ENCODE measurements around the gene LRRTM4. TPM values are rescaled to one million over a fixed set of nuclear protein-coding genes. Genes with fewer than 3 reads are reported as not detected.

The LRRTM4 gene
- not detected in 2 replicates for total RNA-seq

DNA sequence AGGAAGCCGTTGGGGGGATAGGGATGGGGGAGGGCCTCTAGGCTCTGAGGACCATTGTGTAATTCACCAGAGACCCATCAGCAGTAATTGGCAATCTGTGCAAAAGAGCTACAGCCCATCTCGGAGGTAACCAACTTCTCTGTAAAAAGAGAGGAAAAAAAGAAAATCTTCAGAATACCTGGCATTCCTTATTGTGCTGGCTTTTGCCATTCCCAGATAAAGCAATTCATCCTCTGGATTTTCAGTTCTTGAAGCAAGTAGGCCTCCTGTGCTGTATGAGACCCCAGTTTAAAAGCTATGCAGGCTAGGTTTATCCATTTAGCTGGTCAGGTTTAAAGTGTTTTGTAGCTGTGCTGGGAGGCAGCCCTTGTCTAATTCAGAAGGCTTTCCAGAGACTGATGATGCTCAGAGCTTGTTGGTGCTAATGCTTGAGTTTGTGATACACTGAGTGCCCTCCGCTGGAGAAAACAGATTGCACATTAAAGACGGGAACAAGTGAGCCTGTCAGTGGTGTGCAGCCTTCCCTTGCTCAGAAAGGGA lies at the start of gene LRRTM4:
TSS of gene LRRTM4 (minus strand) at position 446 of the 540 bp plus-strand sequence.
- Mint-ChIP-seq H3K36me3 (ENCODE audit: low read depth) (no peaks in the 10 kb centered on the region), H3K9me3 (no peaks in the 10 kb centered on the region), H3K4me1 (no peaks in the 10 kb centered on the region), H3K4me3 (no peak within 1 kb of the TSS), H3K27me3 (no peaks in the 10 kb centered on the region), H3K27ac (no peak within 1 kb of the TSS)
- POLR2A ChIA-PET = no interaction called here
- CTCF ChIA-PET = no interaction called here
- ATAC-seq (ENCODE audit: low read depth) (no peak), DNase-seq (no peak)
- TF ChIP-seq CTCF (IDR thresholded peaks at IDR 0.05) = no peak
- intact Hi-C loops (cut with micrococcal nuclease) = no loop called here

- ChIA-PET CTCF (no interaction called here), POLR2A (no interaction called here)
- H3K27ac Mint-ChIP-seq = no peak overlapping the region
- DNase-seq (no peak), ATAC-seq (ENCODE audit: low read depth) (no peak)
- H3K36me3 Mint-ChIP-seq (ENCODE audit: low read depth) = no peaks in the 10 kb centered on the region
- peaks cover 3% of the 10 kb centered on the region for H3K9me3 Mint-ChIP-seq
- H3K4me1 Mint-ChIP-seq = no peaks in the 10 kb centered on the region
- no peak overlapping the region for H3K4me3 Mint-ChIP-seq
- H3K27me3 Mint-ChIP-seq = no peaks in the 10 kb centered on the region
- intact Hi-C loops (cut with micrococcal nuclease) = no loop called here
- no peak for TF ChIP-seq CTCF (IDR thresholded peaks at IDR 0.05)
These were observed 49.4 kb upstream of the LRRTM4 start for GRCh38 chr2:77571545-77571944.

DNA sequence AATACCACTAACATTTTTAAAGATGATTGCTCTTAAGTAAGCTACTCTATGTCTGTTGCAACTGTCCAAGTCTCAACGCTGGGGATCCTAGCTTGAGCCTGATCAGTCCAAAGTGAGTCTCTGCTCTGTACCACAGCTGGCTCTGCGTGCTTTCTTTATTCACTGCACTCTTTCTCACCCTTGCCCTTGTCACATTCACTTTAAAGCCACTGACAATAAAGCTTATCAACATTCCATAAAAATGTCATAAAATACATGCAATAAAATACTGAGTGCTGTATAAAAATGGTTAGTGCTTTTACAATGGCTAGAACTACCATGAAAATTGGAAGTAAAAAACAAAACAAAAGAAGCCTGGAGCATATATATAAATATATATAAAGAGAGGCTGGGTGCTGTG lies 45.5 kb upstream of the LRRTM4 start:
- Mint-ChIP-seq H3K27me3 (no peaks in the 10 kb centered on the region), H3K9me3 (peaks cover 2% of the 10 kb centered on the region), H3K27ac (no peak overlapping the region), H3K4me3 (no peak overlapping the region), H3K36me3 (ENCODE audit: low read depth) (no peaks in the 10 kb centered on the region), H3K4me1 (no peaks in the 10 kb centered on the region)
- CTCF ChIA-PET = no interaction called here
- POLR2A ChIA-PET = no interaction called here
- DNase-seq = no peak
- intact Hi-C loops (cut with micrococcal nuclease) = no loop called here
- TF ChIP-seq CTCF (IDR thresholded peaks at IDR 0.05) = no peak
- no peak for ATAC-seq (ENCODE audit: low read depth)

DNA sequence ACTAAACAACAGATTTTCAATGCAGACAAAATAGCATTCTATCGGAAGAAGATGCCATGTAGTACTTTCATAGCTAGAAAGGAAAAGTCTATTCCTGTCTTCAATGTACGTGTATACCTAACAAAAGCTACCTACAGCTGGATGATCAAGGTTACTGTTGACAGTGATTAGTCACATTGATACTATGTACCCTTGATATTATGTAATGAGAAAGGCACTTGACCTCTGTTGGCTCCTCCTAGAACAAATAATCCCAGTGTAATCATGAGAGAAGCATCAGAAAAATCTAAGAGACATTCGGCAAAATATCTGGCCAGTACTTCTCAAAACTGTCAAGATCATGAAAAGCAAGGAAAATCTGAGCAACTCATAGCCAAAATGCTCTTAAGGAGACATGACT lies 44.4 kb upstream of the LRRTM4 start:
- Mint-ChIP-seq H3K9me3 (no peaks in the 10 kb centered on the region), H3K27me3 (no peaks in the 10 kb centered on the region), H3K4me3 (no peak overlapping the region), H3K4me1 (no peaks in the 10 kb centered on the region), H3K27ac (no peak overlapping the region), H3K36me3 (ENCODE audit: low read depth) (no peaks in the 10 kb centered on the region)
- ATAC-seq (ENCODE audit: low read depth) (no peak), DNase-seq (no peak)
- ChIA-PET CTCF (no interaction called here), POLR2A (no interaction called here)
- intact Hi-C loops (cut with micrococcal nuclease) = no loop called here
- TF ChIP-seq CTCF (IDR thresholded peaks at IDR 0.05) = no peak

- H3K27me3 Mint-ChIP-seq = no peaks in the 10 kb centered on the region
- H3K9me3 Mint-ChIP-seq = no peaks in the 10 kb centered on the region
- H3K4me1 Mint-ChIP-seq = no peaks in the 10 kb centered on the region
- POLR2A ChIA-PET = no interaction called here
- no peak overlapping the region for H3K4me3 Mint-ChIP-seq
- no peak for TF ChIP-seq CTCF (IDR thresholded peaks at IDR 0.05)
- DNase-seq (no peak), ATAC-seq (ENCODE audit: low read depth) (no peak)
- intact Hi-C loops (cut with micrococcal nuclease) = no loop called here
- CTCF ChIA-PET = no interaction called here
- H3K36me3 Mint-ChIP-seq (ENCODE audit: low read depth) = no peaks in the 10 kb centered on the region
- no peak overlapping the region for H3K27ac Mint-ChIP-seq
These were observed 44.0 kb upstream of the LRRTM4 start for GRCh38 chr2:77566131-77566530.

Data from activated B cell treated with CpG ODN at 0.5 μM for 24 hours (primary cell).